Measurements from ENCODE around the gene FAAP20. TPM values are rescaled to one million over a fixed set of nuclear protein-coding genes. Genes with fewer than 3 reads are reported as not detected.

Gene FAAP20
- total and polyA plus RNA-seq, 9 of the 15 experiments (the other 6 are each of a cell fraction or from before 2014, with no cell fraction given), result 0.58 to 143 (median 9.9) TPM

- TF ChIP-seq MITF (IDR thresholded peaks at IDR 0.05), result peak; percentile 43; the same call in 1 of the 2 replicates
- TF ChIP-seq ARID3B (CRISPR knock-in tag; IDR thresholded peaks at IDR 0.05; ENCODE audit: borderline replicate concordance), result no peak
- peak in 1 of 2 experiments; percentile 97; a peak in 2 of 4 replicates for TF ChIP-seq ZNF318 (IDR thresholded peaks at IDR 0.05; ENCODE audit: borderline replicate concordance in 1 of 2, low read depth in 1 of 2)
- no peak for TF ChIP-seq ZNF143 (CRISPR knock-in tag; IDR thresholded peaks at IDR 0.05)
- TF ChIP-seq KDM5B (IDR thresholded peaks at IDR 0.05; ENCODE audit: insufficient replicate concordance, low read depth, low read length), result no peak
- TF ChIP-seq MCM3 (IDR thresholded peaks at IDR 0.05), result no peak
- peak; percentile 40 for TF ChIP-seq TAF1 (IDR thresholded peaks at IDR 0.05; ENCODE audit: control insufficient read depth, extremely low read depth, insufficient read depth, low read length, severe bottlenecking)
- TF ChIP-seq KDM1A (IDR thresholded peaks at IDR 0.05), result peak in 1 of 2 experiments; percentile 65; a peak in 2 of 4 replicates
- TF ChIP-seq RAD51 (IDR thresholded peaks at IDR 0.05; ENCODE audit: borderline replicate concordance, low read depth), result no peak
Observed at GRCh38 chr1:2180297-2181245, 14.0 kb downstream of the FAAP20 start (continued).
